Parietal lobe (tissue), 2 donors: ENCODE results near the gene LIX1. TPM values are rescaled to one million over a fixed set of nuclear protein-coding genes. Genes with fewer than 3 reads are reported as not detected.

Source experiments
- small RNA-seq: library from RNA; depleted of rRNA; stranded (forward); fragments of <200 nt; gene quantifications from one replicate; pipeline ENCODE3, GENCODE V24; 2014; ENCODE audit warnings: low replicate concordance
- total RNA-seq: library from RNA; depleted of rRNA; stranded (reverse); fragments of >200 nt; gene quantifications from one replicate; pipeline ENCODE4 v1.2.3, GENCODE V29; 2014

LIX1 gene
- total RNA-seq = 5.9 TPM

DNA sequence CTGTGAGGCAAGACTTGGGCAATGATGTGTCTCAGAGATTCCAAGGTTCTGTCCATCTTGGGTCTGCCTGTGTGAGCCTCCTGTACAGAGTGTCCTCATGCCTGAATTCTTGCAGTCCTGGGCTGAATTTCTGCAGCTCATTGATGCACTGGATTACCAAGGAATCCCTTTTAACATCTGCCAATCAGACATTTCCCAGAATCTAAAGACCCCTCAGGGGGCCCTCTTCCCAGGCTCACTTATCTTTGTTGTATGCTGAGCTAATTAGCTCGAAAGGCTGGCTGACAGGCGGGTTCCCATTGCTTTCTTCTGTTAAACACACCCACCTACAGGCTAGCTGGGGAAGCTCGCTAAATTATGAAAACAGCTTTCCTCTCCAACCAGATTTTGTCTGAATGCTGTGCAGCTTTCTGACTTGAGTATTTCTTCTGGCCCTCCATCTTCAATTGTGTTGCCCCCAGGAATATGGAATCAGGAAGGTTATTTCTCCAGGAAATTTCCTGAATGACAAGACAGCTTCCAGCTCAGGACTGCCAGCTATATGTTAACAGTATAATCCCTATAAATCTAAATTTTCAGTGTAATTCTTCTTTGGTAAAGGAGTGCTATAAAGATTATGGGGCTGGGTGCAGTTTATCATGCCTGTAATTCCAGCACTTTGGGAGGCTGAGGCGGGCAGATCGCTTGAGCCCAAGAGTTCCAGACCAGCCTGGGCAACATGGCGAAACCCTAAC, at the start of gene LIX1:
LIX1 (minus strand) TSS at position 91 of the 734 bp plus-strand sequence; CDS start at position 56, 35 bp downstream.

DNA sequence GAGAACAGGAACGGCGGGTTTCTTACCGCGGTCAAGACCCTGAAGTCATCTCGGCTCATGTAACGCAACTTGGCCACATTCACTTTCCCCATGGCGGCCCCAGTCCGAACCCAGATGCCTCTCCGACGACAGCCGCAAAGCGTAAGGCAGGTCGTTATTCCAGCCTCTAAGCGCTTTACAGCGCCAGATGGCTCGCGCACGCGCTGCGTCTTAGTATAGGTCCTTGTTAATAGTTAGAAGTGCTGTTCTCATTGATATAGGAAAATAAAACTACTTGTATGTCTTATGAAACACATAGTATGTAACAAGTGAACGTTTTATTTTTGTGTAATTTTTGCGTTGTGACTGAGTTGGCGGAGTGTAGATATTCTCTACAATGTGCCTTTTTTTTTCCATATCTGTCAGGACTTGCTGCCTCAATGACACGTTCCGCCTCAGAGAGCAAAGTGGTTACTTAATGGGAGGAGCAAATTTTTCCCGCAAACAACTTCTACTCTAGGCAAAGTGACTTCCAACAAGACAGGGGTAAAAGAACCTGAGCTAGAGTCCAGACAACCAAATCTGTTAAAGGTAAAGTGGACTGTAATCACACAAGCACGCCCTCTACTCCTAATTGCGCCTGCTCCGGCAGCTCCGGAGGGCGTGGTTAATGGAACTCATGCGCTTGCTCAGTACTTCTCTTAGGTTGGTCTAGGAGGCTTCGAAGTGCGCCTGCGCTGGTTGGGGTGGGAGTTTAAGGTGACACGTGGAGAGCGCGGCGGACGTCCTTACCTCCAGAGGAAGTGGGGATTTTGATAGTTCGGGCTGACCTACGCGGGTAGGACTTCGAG, 40.9 kb upstream of the LIX1 start, which contains the start of gene RIOK2:
RIOK2 (minus strand) TSS at position 148 of the 830 bp plus-strand sequence; CDS start at position 92, 56 bp downstream.

Small RNAs within 50 kb of the gene (small RNA-seq; reads per million reads assigned to genes)
- not detected for gene RNU1-73P

Other genes starting within 250 kb of the LIX1 start
- gene LNPEP, start 206.5 kb downstream of the LIX1 start, total RNA-seq = 74.5 TPM
- 29.1 TPM for gene RIOK2, start 40.6 kb upstream of the LIX1 start, total RNA-seq